Adrenal gland (tissue), 5 donors: Measurements from ENCODE around the gene ITGB5.

Experiments
- POLR2A ChIP-seq, 2 donors: fragments of 450-650 bp; IDR thresholded peaks; one replicate each; pipeline ENCODE4 v1.6.1; 2017; ENCODE audit warnings: antibody characterized with exemption in 2 of 2, mild to moderate bottlenecking in 2 of 2, moderate library complexity in 1 of 2
- TF ChIP-seq, protein P1 (sequence below), 6 experiments: fragments of 450-650 bp in 4 of 6; fragments of 200-600 bp in 2 of 6; sonication (generic) in 1 of 6; IDR thresholded peaks; 1 replicate in 5 of 6; 2 replicates in 1 of 6; pipeline versions ENCODE4 v1.5.1 to v1.8.0; 2016 to 2021; ENCODE audit warnings: antibody characterized with exemption in 6 of 6, mild to moderate bottlenecking in 2 of 6, moderate library complexity in 1 of 6
- donor health status: DM: no; HTN: no; CAD: no.

DNA sequence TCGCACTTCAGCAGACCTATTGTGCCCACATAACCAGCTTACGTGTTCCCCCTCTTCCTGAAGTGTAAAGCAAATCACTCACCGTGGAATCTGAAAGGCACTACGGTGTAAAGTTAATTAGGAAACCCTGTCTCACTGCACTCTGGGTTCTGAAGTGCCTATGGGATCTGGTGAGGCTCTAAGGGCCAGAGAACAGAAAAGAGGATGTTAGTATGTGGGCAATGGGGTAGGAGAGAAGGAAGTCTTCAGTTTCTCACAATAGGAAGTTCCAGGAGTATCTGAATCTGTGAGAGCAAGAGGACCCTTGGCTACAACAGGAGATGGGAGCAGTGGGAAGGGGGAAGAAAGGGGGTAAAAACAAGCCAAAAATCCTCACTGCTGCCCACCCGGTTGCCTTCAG is 71.4 kb downstream of the ITGB5 start:
- TF ChIP-seq, protein P1, sequence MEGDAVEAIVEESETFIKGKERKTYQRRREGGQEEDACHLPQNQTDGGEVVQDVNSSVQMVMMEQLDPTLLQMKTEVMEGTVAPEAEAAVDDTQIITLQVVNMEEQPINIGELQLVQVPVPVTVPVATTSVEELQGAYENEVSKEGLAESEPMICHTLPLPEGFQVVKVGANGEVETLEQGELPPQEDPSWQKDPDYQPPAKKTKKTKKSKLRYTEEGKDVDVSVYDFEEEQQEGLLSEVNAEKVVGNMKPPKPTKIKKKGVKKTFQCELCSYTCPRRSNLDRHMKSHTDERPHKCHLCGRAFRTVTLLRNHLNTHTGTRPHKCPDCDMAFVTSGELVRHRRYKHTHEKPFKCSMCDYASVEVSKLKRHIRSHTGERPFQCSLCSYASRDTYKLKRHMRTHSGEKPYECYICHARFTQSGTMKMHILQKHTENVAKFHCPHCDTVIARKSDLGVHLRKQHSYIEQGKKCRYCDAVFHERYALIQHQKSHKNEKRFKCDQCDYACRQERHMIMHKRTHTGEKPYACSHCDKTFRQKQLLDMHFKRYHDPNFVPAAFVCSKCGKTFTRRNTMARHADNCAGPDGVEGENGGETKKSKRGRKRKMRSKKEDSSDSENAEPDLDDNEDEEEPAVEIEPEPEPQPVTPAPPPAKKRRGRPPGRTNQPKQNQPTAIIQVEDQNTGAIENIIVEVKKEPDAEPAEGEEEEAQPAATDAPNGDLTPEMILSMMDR (IDR thresholded peaks at IDR 0.05): no peak
- TF ChIP-seq POLR2A (IDR thresholded peaks at IDR 0.05): no peak
